ENCODE measurements around the gene GPC5.

GPC5 gene

DNA sequence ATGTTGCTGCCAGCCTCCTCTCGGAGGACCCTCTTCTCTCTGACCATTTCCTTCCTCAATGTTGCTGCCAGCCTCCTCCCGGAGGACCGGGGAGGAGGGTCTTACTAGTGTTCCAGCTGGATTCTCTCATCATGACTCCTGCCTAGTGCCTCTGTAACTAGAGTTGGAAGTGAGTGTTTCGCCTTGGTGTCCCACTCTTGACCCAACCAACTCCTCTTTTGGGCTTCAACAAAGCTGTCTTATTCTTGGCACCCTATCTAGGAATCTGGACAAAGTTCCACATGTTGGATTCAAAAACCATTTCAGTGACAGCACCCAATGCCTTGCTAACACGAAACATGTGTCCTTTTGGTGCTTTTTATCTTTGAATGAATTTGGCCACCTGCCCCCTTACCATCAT, 165.4 kb downstream of the GPC5 start:
- no peak overlapping the region for H3K27ac ChIP-seq
- TF ChIP-seq, protein P1, sequence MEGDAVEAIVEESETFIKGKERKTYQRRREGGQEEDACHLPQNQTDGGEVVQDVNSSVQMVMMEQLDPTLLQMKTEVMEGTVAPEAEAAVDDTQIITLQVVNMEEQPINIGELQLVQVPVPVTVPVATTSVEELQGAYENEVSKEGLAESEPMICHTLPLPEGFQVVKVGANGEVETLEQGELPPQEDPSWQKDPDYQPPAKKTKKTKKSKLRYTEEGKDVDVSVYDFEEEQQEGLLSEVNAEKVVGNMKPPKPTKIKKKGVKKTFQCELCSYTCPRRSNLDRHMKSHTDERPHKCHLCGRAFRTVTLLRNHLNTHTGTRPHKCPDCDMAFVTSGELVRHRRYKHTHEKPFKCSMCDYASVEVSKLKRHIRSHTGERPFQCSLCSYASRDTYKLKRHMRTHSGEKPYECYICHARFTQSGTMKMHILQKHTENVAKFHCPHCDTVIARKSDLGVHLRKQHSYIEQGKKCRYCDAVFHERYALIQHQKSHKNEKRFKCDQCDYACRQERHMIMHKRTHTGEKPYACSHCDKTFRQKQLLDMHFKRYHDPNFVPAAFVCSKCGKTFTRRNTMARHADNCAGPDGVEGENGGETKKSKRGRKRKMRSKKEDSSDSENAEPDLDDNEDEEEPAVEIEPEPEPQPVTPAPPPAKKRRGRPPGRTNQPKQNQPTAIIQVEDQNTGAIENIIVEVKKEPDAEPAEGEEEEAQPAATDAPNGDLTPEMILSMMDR (conservative IDR thresholded peaks at IDR 0.05): no peak

DNA sequence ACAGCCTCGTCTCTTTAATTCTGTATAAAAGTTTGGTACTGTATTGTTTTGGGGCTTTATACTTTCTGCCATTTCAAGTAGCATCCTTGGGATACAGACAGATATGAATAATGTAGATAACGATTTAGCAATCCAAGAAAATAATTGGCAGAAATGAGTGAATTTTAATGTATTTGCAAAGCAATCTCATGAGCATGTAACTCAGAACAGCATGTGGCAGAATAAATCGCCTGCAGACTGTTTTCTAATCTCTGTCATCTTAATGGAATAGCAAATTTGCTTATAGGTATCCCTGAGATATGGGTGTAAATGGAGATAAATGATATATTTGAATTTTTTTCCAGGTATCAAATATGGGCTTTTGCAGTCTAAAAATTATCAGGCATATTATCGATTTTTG, 166.0 kb downstream of the GPC5 start:
- TF ChIP-seq, protein P1 (conservative IDR thresholded peaks at IDR 0.05): no peak
- H3K27ac ChIP-seq: no peak overlapping the region

DNA sequence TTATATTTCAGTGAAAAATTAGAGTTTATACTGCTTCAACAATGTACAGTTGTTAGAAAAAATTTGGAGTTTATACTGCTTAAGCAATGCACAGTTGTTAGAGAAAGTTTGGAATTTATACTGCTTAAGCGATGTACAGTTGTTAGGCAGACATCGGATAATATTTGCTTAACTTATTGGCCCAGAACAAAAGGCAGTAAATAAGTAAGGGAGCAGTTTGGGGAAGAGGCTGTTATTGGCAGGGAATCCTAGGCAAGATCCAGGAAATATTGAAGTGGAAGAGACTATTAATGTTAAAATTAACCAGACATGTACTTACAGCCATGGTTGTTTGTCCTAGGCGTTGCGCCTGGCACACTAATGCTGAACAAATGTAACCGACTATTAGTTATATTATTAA, 166.9 kb downstream of the GPC5 start:
- TF ChIP-seq, protein P1 (conservative IDR thresholded peaks at IDR 0.05): no peak
- no peak overlapping the region for H3K27ac ChIP-seq

DNA sequence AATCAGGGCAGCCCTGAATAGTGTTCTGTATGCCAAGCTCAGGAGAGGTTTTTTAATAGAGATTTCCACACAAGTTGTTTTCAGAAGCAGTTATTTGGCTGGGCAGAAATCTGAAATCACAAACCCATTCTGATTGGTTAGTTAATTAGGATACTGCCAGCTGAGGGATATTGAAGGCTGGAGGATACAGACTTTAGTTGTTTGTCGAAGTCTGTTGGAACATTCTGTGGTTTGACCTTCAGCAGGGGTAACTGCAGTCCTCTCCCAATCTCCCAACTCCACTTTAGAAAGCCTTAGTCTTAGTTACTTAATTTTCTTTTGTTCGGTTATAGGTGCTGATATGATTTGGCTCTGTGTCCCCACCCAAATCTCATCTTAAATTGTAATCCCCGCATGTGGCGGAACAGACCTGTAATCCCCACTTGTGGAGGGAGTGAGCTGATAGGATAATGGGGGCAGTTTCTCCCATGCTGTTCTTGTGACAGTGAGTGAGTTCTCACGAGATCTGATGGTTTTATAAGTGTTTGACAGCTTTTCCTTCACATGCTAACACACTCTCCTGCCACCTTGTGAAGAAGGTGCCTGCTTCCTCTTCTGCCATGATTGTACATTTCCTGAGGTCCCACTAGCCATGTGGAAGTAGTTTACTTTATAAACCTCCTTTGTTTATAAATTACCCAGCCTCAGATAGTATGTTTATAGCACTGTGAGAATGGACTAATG, 169.2 kb downstream of the GPC5 start:
- TF ChIP-seq, protein P1 (conservative IDR thresholded peaks at IDR 0.05): no peak

GRCh38 chr13:91571681-91572080, 173.3 kb downstream of the GPC5 start:
- no peak overlapping the region for H3K27ac ChIP-seq
- TF ChIP-seq, protein P1 (conservative IDR thresholded peaks at IDR 0.05): no peak

More for the DNA sequence above, 169.2 kb downstream of the GPC5 start:
- no peak overlapping the region for H3K27ac ChIP-seq

DNA sequence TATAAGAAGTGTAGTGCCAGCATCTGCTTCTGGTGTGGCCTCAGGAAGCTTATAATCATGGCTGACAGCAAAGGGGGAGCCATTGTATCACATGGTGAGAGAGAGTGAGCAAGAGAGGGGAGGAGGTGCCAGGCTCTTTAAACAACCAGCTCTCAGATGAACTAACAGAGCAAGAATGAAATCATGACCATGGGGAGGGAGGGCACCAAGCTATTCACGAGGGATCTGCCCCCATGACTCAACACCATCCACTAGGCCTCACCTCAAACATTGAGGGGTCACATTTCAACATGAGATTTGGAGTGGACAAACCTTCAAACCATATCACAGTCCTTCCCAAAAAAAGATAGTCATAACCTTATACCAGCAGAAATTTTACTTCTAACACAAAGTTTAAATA, 174.0 kb downstream of the GPC5 start:
- no peak overlapping the region for H3K27ac ChIP-seq
- TF ChIP-seq, protein P1 (conservative IDR thresholded peaks at IDR 0.05): no peak

- no peak overlapping the region for H3K27ac ChIP-seq
- TF ChIP-seq, protein P1 (conservative IDR thresholded peaks at IDR 0.05): no peak
Measured at GRCh38 chr13:91572944-91573598, 174.7 kb downstream of the GPC5 start.
